GM12873 (cell line): ENCODE results near the gene RPS6KC1.

Experiments used
- CTCF ChIP-seq: IDR thresholded peaks from 2 replicates; pipeline ENCODE4 v1.5.1; 2012; ENCODE audit warnings: low read depth, mild to moderate bottlenecking, moderate library complexity, low read length, control low read depth; ENCODE audit not compliant: insufficient read depth; ENCODE audit errors: missing control alignments

Gene RPS6KC1

GRCh38 chr1:213051127-213051880, at the start of gene RPS6KC1:
TSS of gene RPS6KC1 (plus strand) at chr1:213051241. CDS start at chr1:213051405, 164 bp downstream.
- peak; percentile 25 for TF ChIP-seq CTCF

DNA sequence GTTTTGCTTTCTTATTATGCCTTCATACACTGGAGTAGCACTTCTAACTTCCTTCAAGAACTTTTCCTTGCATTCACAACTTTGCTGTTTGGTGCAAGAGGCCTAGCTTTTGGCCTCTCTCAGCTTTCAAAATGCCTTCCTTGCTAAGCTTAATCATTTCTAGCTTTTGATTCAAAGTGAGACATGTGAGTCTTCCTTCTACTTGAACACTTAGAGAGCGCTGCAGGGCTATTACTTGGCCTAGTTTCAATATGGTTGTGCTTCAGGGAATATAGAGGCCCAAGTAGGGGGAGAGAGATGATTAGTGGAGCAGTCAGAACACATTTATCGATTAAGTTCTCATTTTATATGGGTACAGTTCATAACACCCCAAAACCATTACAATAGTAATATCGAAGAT, 47.8 kb upstream of the RPS6KC1 start:
- TF ChIP-seq CTCF = no peak

DNA sequence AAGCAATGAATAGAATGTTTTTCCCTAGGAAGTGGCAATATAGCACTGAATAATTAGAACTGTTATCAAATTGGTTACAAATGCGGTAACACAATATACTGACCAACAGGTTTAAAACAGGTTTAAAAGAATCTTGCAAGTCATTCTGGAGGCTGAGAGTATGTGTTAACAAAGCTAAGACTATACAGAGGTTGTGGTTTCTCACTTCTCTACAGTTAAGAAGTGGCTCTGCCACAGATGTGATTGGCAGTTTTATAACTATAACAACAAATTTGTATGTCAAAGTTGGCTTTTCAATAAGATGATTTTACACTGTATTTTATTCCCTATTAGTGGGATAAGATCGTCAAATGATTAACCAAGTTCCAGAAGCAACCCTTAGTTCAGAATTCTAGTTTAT, 42.5 kb upstream of the RPS6KC1 start:
- no peak for TF ChIP-seq CTCF

- no peak for TF ChIP-seq CTCF
Observed at GRCh38 chr1:213014642-213015041, 36.4 kb upstream of the RPS6KC1 start.

- TF ChIP-seq CTCF = no peak
Observed at GRCh38 chr1:213015099-213016050, 35.7 kb upstream of the RPS6KC1 start, which contains the start of gene ANGEL2. TSS of gene ANGEL2 (minus strand) at chr1:213015867. CDS start at chr1:213015671, 196 bp downstream.

- no peak for TF ChIP-seq CTCF
Observed at GRCh38 chr1:213017447-213018273, 33.4 kb upstream of the RPS6KC1 start.
